ENCODE data around the gene VTCN1.

The VTCN1 gene

DNA sequence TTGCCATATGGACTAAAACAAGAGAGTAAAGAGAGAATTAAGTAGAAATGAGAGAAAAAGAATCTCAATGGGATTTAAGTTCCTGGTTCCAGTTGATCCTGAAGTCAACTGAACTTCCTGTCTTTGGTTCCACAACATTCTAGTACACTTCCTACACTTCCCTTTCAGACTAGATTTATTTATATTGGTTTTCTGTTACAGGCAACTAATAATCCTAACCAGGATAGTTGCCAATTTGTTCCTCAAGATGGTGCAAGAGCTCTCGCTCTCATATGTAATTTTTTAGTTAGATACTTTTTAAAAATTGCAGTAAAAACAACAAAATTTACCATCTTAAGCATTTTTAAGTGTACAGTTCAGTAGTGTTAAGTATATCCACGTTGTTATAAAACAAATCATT lies 60.4 kb downstream of the VTCN1 start:
- TF ChIP-seq TAF1 (IDR thresholded peaks at IDR 0.05; ENCODE audit: low read depth, low read length): no peak
- no peak for TF ChIP-seq POU2F2 (IDR thresholded peaks at IDR 0.05; ENCODE audit: low read depth, low read length)
- no peak for TF ChIP-seq POLR2AphosphoS5 (IDR thresholded peaks at IDR 0.05; ENCODE audit: low read depth, low read length)
- no peak for TF ChIP-seq PAX5 (IDR thresholded peaks at IDR 0.05; ENCODE audit: insufficient read depth, low read length, severe bottlenecking)
- no peak for TF ChIP-seq POLR2A (IDR thresholded peaks at IDR 0.05; ENCODE audit: low read depth, low read length)
- TF ChIP-seq SPI1 (IDR thresholded peaks at IDR 0.05; ENCODE audit: low read depth, low read length): no peak
- DNase-seq (ENCODE audit: insufficient read length, low spot score): no peak
- FAIRE-seq: no peak

DNA sequence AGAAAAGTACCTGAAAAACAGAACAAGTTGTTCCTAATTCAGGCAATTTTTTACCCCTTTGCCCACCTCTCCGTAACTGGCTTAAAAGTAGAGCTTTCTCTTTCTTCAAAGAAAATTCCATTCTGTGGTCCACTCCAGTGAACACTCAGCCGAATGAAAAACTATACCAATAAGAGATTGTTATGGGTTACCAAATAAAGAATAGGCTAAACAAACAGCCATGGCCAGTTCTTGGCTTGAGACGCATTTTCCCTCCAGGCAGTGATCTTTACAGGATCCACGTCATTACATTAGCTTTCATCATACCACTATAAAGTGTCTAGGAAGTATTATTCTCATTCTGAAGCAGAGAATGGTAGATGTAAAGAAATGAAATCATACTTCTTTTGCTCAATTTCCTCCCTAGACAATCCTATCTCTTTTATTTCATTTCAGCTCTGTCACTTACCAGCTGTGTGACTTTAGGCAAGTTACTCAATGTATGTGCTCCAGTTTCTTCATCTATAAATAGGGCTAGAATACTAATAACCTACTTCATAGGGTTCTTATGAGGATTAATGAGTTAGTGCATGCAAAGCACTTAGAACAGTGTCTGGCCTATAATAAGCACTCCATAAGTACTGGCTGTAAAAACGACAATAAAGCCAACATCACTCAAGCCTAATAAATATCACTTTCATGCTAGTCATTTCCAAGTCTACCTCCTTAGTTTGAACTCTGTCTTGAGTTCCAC lies 62.7 kb downstream of the VTCN1 start:
- FAIRE-seq (no peak), DNase-seq (ENCODE audit: insufficient read length, low spot score) (no peak)
- TF ChIP-seq POLR2A (IDR thresholded peaks at IDR 0.05; ENCODE audit: low read depth, low read length) (no peak), PAX5 (IDR thresholded peaks at IDR 0.05; ENCODE audit: insufficient read depth, low read length, severe bottlenecking) (no peak), SPI1 (IDR thresholded peaks at IDR 0.05; ENCODE audit: low read depth, low read length) (no peak), POLR2AphosphoS5 (IDR thresholded peaks at IDR 0.05; ENCODE audit: low read depth, low read length) (no peak), TAF1 (IDR thresholded peaks at IDR 0.05; ENCODE audit: low read depth, low read length) (no peak), POU2F2 (IDR thresholded peaks at IDR 0.05; ENCODE audit: low read depth, low read length) (no peak)

DNA sequence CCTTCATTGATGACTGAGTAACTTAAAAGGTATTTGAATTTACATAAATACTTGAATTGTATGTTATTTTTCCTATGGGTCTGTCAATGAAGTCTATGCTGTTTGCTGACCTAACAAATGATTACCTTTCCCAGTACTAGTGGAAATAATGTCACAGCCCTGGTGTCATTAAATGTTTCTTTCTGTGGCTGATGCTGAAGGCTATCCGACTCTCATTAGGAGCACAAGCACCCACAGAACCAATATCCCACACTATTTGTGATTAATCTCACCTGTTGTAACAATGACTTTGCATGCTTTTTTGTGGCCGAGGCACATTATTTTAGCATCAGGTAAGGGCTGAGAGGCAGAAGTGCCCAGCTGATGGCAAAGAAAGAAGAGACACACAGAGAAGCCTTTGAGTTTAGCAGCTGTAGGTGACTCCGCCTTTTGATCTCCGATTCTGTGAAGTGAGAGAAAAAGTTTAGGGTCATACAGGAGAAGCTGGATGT lies 63.3 kb downstream of the VTCN1 start:
- DNase-seq (ENCODE audit: insufficient read length, low spot score) (no peak), FAIRE-seq (no peak)
- no peak for TF ChIP-seq POLR2A (IDR thresholded peaks at IDR 0.05; ENCODE audit: low read depth, low read length)
- TF ChIP-seq PAX5 (IDR thresholded peaks at IDR 0.05; ENCODE audit: insufficient read depth, low read length, severe bottlenecking): no peak

DNA sequence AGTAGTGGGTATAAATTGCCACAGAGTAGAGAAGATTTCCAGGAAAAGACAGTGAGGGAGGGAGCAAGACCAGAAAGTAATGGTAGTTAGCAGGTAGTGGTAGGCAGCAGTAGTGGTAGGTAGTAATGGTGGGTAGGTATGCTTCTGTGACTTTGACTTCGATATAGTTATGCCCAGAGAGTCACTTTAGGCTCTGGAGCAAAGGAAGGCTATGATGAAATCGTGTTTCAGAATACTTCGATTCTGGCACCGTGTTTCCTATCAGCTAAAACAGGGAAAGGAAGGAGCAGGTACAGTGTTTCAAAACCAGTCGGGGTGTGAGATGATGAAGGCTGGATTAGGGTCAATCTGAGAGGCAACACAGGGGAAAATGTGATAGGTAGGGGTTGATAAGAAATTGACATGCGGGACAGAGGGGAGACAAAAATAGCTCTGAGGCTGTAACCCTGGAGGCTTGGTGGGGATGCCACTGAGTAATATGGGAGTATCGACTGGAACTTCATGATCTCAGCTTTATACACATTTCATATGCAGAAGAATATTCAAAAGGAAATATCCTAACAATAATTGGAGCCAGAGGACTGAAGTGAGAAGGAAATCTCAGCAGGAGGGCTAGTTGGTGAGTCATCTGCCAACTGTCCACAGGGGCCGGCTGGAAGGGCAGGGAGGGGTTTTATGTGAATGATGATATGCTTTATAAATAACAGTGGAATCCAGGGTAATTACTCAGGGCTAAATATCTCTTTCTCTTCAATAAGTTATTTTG lies 64.0 kb downstream of the VTCN1 start:
- DNase-seq (ENCODE audit: insufficient read length, low spot score) (no peak), FAIRE-seq (no peak)
- TF ChIP-seq POLR2AphosphoS5 (IDR thresholded peaks at IDR 0.05; ENCODE audit: low read depth, low read length): no peak

DNA sequence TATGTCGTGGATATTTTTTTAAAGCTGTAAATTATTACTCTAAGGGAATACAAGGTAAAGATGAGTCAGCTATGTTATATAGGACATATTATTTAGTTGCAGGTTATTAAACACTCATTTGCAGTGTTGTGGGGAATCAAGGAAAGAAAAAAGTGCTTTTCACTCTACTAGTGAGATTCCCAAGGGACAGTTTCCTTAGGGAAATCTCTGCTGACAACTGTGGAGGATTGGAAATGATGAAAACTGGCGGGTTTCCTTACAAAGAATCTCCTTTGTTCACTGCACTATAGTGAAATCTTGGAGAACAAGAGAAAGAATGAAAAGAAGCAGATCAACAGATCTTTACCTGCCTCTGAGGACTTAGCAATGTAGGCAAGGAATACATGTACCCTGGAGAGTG lies 64.7 kb downstream of the VTCN1 start:
- FAIRE-seq (no peak), DNase-seq (ENCODE audit: insufficient read length, low spot score) (no peak)
- no peak for TF ChIP-seq POLR2AphosphoS5 (IDR thresholded peaks at IDR 0.05; ENCODE audit: low read depth, low read length)
- no peak for TF ChIP-seq SPI1 (IDR thresholded peaks at IDR 0.05; ENCODE audit: low read depth, low read length)
- TF ChIP-seq POU2F2 (IDR thresholded peaks at IDR 0.05; ENCODE audit: low read depth, low read length): no peak

DNA sequence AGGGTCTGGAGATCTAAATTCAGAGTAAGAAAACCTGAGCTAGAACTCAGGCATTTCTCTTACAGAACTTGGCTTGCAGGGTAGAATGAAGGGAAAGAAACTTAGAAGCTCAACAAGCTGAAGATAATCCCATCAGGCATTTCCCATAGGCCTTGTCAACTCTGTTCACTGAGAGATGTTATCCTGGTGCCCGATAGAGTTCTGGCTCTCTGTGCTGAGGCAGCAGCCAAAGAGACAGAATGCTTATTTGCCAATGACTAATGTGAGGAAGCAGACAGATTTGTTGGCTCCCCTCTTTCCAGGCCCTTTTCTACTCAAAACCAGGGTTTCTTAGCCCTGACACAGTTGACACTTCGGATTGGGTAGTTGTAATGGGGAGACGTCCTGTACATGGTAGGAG lies 66.9 kb downstream of the VTCN1 start:
- FAIRE-seq (no peak), DNase-seq (ENCODE audit: insufficient read length, low spot score) (no peak)
- TF ChIP-seq PAX5 (IDR thresholded peaks at IDR 0.05; ENCODE audit: insufficient read depth, low read length, severe bottlenecking) (no peak), POLR2AphosphoS5 (IDR thresholded peaks at IDR 0.05; ENCODE audit: low read depth, low read length) (no peak), POU2F2 (IDR thresholded peaks at IDR 0.05; ENCODE audit: low read depth, low read length) (no peak), SPI1 (IDR thresholded peaks at IDR 0.05; ENCODE audit: low read depth, low read length) (no peak), POLR2A (IDR thresholded peaks at IDR 0.05; ENCODE audit: low read depth, low read length) (no peak), TAF1 (IDR thresholded peaks at IDR 0.05; ENCODE audit: low read depth, low read length) (no peak)

DNA sequence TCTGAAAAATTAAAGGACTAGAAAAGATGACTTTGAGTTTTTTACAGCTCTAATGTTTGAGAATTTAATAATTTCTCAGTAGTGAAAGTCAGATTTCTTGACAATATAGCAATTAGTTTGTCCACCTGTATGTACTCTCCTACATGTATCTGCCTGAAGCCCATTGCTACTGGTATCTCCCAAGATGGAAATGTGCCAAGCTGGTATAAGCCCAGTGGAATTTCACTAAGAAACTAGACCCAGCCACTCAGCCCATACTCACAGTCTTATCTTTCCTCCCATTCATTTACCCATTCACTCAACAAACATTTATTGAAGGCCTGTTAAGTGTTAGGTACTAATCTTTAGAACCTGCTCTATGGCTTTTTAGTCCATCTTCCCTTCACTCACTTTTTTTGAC lies 67.6 kb downstream of the VTCN1 start:
- TF ChIP-seq POLR2AphosphoS5 (IDR thresholded peaks at IDR 0.05; ENCODE audit: low read depth, low read length): no peak
- TF ChIP-seq PAX5 (IDR thresholded peaks at IDR 0.05; ENCODE audit: insufficient read depth, low read length, severe bottlenecking): no peak
- no peak for TF ChIP-seq POU2F2 (IDR thresholded peaks at IDR 0.05; ENCODE audit: low read depth, low read length)
- no peak for TF ChIP-seq TAF1 (IDR thresholded peaks at IDR 0.05; ENCODE audit: low read depth, low read length)
- TF ChIP-seq SPI1 (IDR thresholded peaks at IDR 0.05; ENCODE audit: low read depth, low read length): no peak
- no peak for TF ChIP-seq POLR2A (IDR thresholded peaks at IDR 0.05; ENCODE audit: low read depth, low read length)
- FAIRE-seq (no peak), DNase-seq (ENCODE audit: insufficient read length, low spot score) (no peak)

DNA sequence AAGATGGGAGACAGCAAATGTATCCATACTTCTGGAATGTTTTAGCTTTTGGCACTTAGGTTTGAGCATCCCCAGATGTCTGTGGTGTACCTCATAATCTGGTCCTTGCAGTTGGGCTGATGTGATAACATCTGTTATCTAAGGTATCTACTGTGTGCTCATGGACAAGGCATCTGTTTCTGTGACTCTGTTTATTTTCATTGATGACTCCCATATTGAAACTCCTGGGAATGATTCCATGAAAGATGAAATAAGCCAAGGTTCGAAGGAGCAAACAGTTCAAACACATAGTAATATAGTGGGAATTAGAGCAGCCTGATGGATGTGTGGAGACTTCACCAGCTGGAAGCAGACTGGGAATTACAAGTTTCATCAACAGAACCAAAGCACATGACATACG lies 68.5 kb downstream of the VTCN1 start:
- DNase-seq (ENCODE audit: insufficient read length, low spot score): no peak
- no peak for TF ChIP-seq POU2F2 (IDR thresholded peaks at IDR 0.05; ENCODE audit: low read depth, low read length)
- no peak for TF ChIP-seq POLR2AphosphoS5 (IDR thresholded peaks at IDR 0.05; ENCODE audit: low read depth, low read length)
- no peak for TF ChIP-seq TAF1 (IDR thresholded peaks at IDR 0.05; ENCODE audit: low read depth, low read length)
- no peak for TF ChIP-seq SPI1 (IDR thresholded peaks at IDR 0.05; ENCODE audit: low read depth, low read length)
- no peak for TF ChIP-seq PAX5 (IDR thresholded peaks at IDR 0.05; ENCODE audit: insufficient read depth, low read length, severe bottlenecking)
- no peak for TF ChIP-seq POLR2A (IDR thresholded peaks at IDR 0.05; ENCODE audit: low read depth, low read length)
- FAIRE-seq: no peak

DNA sequence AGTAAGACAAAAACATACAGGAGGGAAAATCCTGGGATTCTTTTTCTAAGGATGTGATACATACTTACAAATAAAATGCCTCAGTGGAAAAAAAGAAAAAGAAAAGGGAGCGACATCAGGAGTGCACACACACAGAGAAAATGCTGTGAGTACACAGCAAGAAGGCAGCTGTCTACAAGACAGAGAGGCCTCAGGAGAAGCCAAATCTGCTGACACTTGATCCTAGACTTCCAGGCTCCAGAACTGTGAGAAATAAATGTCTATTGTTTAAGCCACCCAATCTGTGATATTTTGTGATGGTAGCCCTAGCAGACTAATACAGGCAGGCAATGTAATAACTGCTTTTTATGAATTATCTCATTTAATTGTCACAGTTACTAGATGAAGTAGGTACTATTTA lies 72.2 kb downstream of the VTCN1 start:
- FAIRE-seq (no peak), DNase-seq (ENCODE audit: insufficient read length, low spot score) (no peak)
- TF ChIP-seq SPI1 (IDR thresholded peaks at IDR 0.05; ENCODE audit: low read depth, low read length): no peak
- TF ChIP-seq POLR2A (IDR thresholded peaks at IDR 0.05; ENCODE audit: low read depth, low read length): no peak
- TF ChIP-seq TAF1 (IDR thresholded peaks at IDR 0.05; ENCODE audit: low read depth, low read length): no peak
- no peak for TF ChIP-seq POU2F2 (IDR thresholded peaks at IDR 0.05; ENCODE audit: low read depth, low read length)
- TF ChIP-seq POLR2AphosphoS5 (IDR thresholded peaks at IDR 0.05; ENCODE audit: low read depth, low read length): no peak
- no peak for TF ChIP-seq PAX5 (IDR thresholded peaks at IDR 0.05; ENCODE audit: insufficient read depth, low read length, severe bottlenecking)

DNA sequence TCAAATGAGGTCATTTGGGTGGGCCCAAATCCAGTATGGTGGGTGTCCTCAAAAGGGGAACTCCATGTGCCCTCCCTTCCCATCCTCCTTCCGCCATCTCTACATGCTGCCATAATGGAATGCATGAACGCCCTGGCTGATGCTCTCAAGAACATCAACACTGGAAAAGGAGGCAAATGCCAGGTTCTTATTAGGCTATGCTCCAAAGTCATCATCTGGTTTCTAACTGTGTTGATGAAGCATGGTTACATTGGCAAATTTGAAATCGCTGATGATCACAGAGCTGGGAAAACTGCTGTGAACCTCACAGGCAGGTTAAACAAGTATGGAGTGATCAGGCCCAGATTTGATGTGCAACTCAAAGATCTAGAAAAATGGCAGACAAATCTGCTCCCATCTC lies 72.6 kb downstream of the VTCN1 start:
- FAIRE-seq (no peak), DNase-seq (ENCODE audit: insufficient read length, low spot score) (no peak)
- TF ChIP-seq TAF1 (IDR thresholded peaks at IDR 0.05; ENCODE audit: low read depth, low read length) (no peak), POLR2A (IDR thresholded peaks at IDR 0.05; ENCODE audit: low read depth, low read length) (no peak), POU2F2 (IDR thresholded peaks at IDR 0.05; ENCODE audit: low read depth, low read length) (no peak), PAX5 (IDR thresholded peaks at IDR 0.05; ENCODE audit: insufficient read depth, low read length, severe bottlenecking) (no peak), POLR2AphosphoS5 (IDR thresholded peaks at IDR 0.05; ENCODE audit: low read depth, low read length) (no peak), SPI1 (IDR thresholded peaks at IDR 0.05; ENCODE audit: low read depth, low read length) (no peak)
